ENCODE results near the gene FBN3. TPM values are rescaled to one million over a fixed set of nuclear protein-coding genes. Genes with fewer than 3 reads are reported as not detected.

Gene FBN3
- total and polyA plus RNA-seq, 2 donors (not counting 1 experiment from before 2014, with no cell fraction given), result not detected

DNA sequence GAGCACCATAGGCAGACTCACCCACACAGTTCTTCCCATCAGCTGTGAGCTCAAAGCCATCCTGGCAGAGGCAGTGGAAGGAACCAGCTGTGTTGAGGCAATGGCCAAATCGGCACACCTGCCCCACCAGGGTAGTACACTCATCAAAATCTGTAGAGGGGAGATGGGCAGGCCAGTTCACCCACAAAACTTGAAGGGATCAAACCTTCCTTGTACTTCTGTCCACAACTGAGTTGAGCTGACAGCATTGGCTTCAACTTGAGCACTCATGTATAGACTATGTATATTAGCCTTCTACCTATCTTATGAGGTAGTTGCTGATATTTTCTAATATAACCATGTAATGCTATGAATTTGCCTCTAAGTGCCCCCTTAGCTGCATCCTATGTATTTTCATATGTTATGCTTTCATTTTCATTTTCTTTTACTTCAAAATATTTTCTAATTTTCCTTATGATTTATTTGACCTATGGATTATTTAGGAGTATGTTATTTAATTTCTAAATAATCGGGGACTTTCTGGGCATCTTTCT is 54.0 kb downstream of the FBN3 start:
- intact Hi-C loops (cut with micrococcal nuclease), result no loop called here
- no peak for DNase-seq
- no peak overlapping the region for H3K27ac ChIP-seq (ENCODE audit: low read length in 2 of 2)
- no peak overlapping the region for H3K9ac ChIP-seq (ENCODE audit: low read length)
- no peaks in the 10 kb centered on the region for H3K79me2 ChIP-seq (ENCODE audit: control insufficient read depth, insufficient read depth, low read length)
- peaks cover 0 to 50% (median 29%) of the 10 kb centered on the region in 3 donors for H3K9me3 ChIP-seq (ENCODE audit: control extremely low read depth in 1 of 3, control insufficient read depth in 2 of 3, insufficient read depth in 1 of 3, low read length in 2 of 3)
- Mint-ChIP-seq H3K9me3 (ENCODE audit: insufficient read depth) (peaks cover 3% of the 10 kb centered on the region), H3K27me3 (peaks cover 8% of the 10 kb centered on the region), H3K27ac (no peak overlapping the region), H3K4me1 (no peaks in the 10 kb centered on the region), H3K4me3 (no peak overlapping the region)
- no peak overlapping the region for H2AFZ ChIP-seq (ENCODE audit: insufficient read depth, low read depth, low read length, poor library complexity, severe bottlenecking)
- CTCF ChIA-PET, result no interaction called here
- no peaks in the 10 kb centered on the region for H3K4me1 ChIP-seq (ENCODE audit: control insufficient read depth in 2 of 2, insufficient read depth in 2 of 2, low read length in 2 of 2)
- no peak overlapping the region for H3K4me2 ChIP-seq (replicated peaks; ENCODE audit: low read depth, low read length, poor library complexity, severe bottlenecking)
- ATAC-seq (ENCODE audit: low read depth), result no peak
- TF ChIP-seq, protein P1, sequence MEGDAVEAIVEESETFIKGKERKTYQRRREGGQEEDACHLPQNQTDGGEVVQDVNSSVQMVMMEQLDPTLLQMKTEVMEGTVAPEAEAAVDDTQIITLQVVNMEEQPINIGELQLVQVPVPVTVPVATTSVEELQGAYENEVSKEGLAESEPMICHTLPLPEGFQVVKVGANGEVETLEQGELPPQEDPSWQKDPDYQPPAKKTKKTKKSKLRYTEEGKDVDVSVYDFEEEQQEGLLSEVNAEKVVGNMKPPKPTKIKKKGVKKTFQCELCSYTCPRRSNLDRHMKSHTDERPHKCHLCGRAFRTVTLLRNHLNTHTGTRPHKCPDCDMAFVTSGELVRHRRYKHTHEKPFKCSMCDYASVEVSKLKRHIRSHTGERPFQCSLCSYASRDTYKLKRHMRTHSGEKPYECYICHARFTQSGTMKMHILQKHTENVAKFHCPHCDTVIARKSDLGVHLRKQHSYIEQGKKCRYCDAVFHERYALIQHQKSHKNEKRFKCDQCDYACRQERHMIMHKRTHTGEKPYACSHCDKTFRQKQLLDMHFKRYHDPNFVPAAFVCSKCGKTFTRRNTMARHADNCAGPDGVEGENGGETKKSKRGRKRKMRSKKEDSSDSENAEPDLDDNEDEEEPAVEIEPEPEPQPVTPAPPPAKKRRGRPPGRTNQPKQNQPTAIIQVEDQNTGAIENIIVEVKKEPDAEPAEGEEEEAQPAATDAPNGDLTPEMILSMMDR (IDR thresholded peaks at IDR 0.05), result no peak
- no peak for TF ChIP-seq EZH2 (IDR thresholded peaks at IDR 0.05; ENCODE audit: borderline replicate concordance, insufficient read depth, low read depth, low read length, poor library complexity, severe bottlenecking)
- no peak overlapping the region for H3K4me3 ChIP-seq (ENCODE audit: control extremely low read depth in 1 of 5, extremely low read depth in 1 of 5, insufficient read depth in 1 of 5, low read depth in 2 of 5, low read length in 4 of 5)
- POLR2A ChIA-PET, result no interaction called here
- peaks cover 0 to 6% (median 0%) of the 10 kb centered on the region in 4 experiments for H3K27me3 ChIP-seq (replicated peaks in 1 of 4; ENCODE audit: control extremely low read depth in 1 of 4, control insufficient read depth in 3 of 4, insufficient read depth in 4 of 4, low read length in 3 of 4)
- no peaks in the 10 kb centered on the region for H3K36me3 ChIP-seq (replicated peaks in 1 of 2; ENCODE audit: control extremely low read depth in 1 of 2, control insufficient read depth in 1 of 2, extremely low read depth in 1 of 2, insufficient read depth in 2 of 2, low read length in 1 of 2)
- no peaks in the 10 kb centered on the region for H4K20me1 ChIP-seq (ENCODE audit: control insufficient read depth, insufficient read depth, low read length, poor library complexity, severe bottlenecking)
- WGBS (ENCODE audit: insufficient coverage), result no CpG with 5 or more reads among the region's 2 CpGs

DNA sequence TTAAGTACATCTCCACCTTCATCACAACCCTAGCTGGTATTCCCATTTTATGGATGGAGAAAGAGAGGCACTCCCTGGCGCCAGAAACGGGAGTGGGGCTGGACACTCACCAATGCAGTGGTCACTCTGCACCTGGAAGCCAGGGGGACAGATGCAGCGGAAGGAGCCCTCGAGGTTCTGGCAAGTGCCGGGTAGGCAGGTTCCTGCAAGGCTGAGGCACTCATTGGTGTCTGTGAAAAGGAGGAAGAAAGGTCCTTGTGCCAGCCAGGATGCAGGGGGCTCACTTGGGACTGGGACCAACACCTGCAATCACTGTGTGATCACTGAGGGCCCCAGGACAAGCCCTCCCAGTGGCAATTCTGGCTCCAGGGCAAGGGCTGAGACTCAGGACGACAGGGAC is 55.1 kb downstream of the FBN3 start:
- Mint-ChIP-seq H3K9me3 (ENCODE audit: insufficient read depth) (peaks cover 3% of the 10 kb centered on the region), H3K27ac (no peak overlapping the region), H3K27me3 (peaks cover 8% of the 10 kb centered on the region), H3K4me3 (no peak overlapping the region), H3K4me1 (no peaks in the 10 kb centered on the region)
- H3K9ac ChIP-seq (ENCODE audit: low read length), result no peak overlapping the region
- H3K36me3 ChIP-seq (replicated peaks in 1 of 2; ENCODE audit: control extremely low read depth in 1 of 2, control insufficient read depth in 1 of 2, extremely low read depth in 1 of 2, insufficient read depth in 2 of 2, low read length in 1 of 2), result no peaks in the 10 kb centered on the region
- POLR2A ChIA-PET, result no interaction called here
- no peaks in the 10 kb centered on the region for H4K20me1 ChIP-seq (ENCODE audit: control insufficient read depth, insufficient read depth, low read length, poor library complexity, severe bottlenecking)
- ATAC-seq (ENCODE audit: low read depth), result no peak
- H3K9me3 ChIP-seq (ENCODE audit: control extremely low read depth in 1 of 3, control insufficient read depth in 2 of 3, insufficient read depth in 1 of 3, low read length in 2 of 3), result peaks cover 0 to 60% (median 29%) of the 10 kb centered on the region in 3 donors
- H3K27ac ChIP-seq (ENCODE audit: low read length in 2 of 2), result no peak overlapping the region
- 86% methylated on average over 6 of the region's 6 CpGs for WGBS (ENCODE audit: insufficient coverage)
- intact Hi-C loops (cut with micrococcal nuclease), result no loop called here
- H3K27me3 ChIP-seq (replicated peaks in 1 of 4; ENCODE audit: control extremely low read depth in 1 of 4, control insufficient read depth in 3 of 4, insufficient read depth in 4 of 4, low read length in 3 of 4), result peaks cover 0 to 6% (median 0%) of the 10 kb centered on the region in 4 experiments
- H3K4me1 ChIP-seq (ENCODE audit: control insufficient read depth in 2 of 2, insufficient read depth in 2 of 2, low read length in 2 of 2), result no peaks in the 10 kb centered on the region
- CTCF ChIA-PET, result no interaction called here
- no peak for DNase-seq
- H3K4me2 ChIP-seq (replicated peaks; ENCODE audit: low read depth, low read length, poor library complexity, severe bottlenecking), result no peak overlapping the region
- H2AFZ ChIP-seq (ENCODE audit: insufficient read depth, low read depth, low read length, poor library complexity, severe bottlenecking), result no peak overlapping the region
- H3K79me2 ChIP-seq (ENCODE audit: control insufficient read depth, insufficient read depth, low read length), result no peaks in the 10 kb centered on the region
- no peak overlapping the region for H3K4me3 ChIP-seq (ENCODE audit: control extremely low read depth in 1 of 5, extremely low read depth in 1 of 5, insufficient read depth in 1 of 5, low read depth in 2 of 5, low read length in 4 of 5)
- no peak for TF ChIP-seq EZH2 (IDR thresholded peaks at IDR 0.05; ENCODE audit: borderline replicate concordance, insufficient read depth, low read depth, low read length, poor library complexity, severe bottlenecking)
- TF ChIP-seq, protein P1 (IDR thresholded peaks at IDR 0.05), result no peak

All from B cell (primary cell).